Dedifferentiated amniotic fluid mesenchymal stem cell (primary cell): Measurements from ENCODE around the gene RNF114.
"Not testable (repeated sequence)": the region's sequence is repeated elsewhere in the genome, so short reads cannot be mapped to it uniquely, and the experiment has no call there.

Experiments used
- DNase-seq: peaks from one replicate; pipeline ENCODE4 v3.0.0-alpha.2; 2016; ENCODE audit errors: extremely low spot score

The RNF114 gene, protein sequence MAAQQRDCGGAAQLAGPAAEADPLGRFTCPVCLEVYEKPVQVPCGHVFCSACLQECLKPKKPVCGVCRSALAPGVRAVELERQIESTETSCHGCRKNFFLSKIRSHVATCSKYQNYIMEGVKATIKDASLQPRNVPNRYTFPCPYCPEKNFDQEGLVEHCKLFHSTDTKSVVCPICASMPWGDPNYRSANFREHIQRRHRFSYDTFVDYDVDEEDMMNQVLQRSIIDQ

DNA sequence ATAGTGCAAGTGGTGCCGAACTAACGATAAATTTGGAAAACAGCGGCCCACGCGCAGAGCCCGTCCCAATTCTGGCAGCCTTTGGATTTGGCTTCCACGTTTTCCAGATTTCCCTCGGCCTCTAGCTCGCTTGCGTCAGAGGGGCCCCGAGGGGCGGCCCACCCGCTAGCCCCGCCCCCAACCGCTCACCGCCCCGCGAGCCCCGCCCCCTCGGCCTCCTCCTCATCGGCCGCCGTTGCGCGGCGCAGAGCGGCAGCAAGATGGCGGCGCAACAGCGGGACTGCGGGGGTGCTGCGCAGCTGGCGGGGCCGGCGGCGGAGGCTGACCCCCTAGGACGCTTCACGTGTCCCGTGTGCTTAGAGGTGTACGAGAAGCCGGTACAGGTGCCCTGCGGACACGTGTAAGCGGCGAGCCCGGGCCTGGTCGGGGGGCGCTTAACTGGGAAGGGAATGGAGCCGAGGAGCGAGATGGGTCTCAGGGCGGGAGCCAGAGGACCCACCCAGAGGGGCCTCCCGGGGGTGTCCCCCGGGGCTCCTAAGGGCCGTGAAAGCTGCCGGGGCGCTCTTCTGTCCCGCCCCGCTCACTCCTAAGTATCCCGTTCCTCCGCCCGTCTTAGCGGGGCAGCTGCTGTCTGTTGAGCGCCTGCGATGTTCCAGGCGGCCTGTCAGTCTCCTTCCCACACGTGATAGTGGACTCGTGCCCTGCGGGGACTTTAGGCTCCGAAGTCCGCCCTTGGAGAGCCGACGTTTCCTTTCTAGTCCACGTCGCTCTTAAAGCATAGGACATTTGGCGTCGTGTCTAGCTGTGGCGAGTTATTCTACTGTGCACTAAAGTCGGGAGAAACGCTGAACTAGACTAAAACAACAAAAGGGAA, at the start of gene RNF114:
TSS of gene RNF114 (plus strand) at position 245 of the 874 bp plus-strand sequence. CDS start at position 261, 16 bp downstream.
- DNase-seq: peak; percentile 88

DNA sequence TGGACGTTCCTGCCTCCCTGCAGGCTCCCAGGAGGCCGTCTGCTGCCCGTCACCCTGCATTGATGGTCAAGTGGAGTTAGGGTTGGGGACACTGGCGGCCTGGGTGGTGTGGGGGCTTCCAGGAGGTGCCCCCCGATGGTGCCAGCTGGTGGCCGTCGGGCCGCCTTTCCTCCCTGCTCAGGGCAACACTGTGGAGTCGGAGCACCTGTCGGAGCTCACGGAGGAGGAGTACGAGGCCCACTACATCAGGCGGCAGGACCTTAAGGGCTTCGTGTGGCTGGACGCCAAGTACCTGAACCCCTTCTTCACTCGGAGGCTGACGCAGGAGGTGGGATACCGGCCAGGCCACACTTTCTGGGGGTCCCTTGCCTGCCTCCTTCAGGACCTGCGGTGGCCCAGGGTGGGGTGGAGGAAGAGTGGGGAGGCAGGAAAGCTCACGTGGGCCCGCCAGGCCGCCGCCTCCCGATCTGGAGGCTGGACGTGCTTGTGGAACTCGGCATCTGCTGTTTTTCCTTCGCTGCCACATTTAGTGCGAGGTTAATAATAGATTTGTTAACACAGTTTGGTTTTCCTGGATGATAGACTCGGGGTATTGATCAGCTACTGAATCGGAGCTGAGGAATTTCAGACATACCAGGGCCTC, 49.5 kb upstream of the RNF114 start:
- no peak for DNase-seq

DNA sequence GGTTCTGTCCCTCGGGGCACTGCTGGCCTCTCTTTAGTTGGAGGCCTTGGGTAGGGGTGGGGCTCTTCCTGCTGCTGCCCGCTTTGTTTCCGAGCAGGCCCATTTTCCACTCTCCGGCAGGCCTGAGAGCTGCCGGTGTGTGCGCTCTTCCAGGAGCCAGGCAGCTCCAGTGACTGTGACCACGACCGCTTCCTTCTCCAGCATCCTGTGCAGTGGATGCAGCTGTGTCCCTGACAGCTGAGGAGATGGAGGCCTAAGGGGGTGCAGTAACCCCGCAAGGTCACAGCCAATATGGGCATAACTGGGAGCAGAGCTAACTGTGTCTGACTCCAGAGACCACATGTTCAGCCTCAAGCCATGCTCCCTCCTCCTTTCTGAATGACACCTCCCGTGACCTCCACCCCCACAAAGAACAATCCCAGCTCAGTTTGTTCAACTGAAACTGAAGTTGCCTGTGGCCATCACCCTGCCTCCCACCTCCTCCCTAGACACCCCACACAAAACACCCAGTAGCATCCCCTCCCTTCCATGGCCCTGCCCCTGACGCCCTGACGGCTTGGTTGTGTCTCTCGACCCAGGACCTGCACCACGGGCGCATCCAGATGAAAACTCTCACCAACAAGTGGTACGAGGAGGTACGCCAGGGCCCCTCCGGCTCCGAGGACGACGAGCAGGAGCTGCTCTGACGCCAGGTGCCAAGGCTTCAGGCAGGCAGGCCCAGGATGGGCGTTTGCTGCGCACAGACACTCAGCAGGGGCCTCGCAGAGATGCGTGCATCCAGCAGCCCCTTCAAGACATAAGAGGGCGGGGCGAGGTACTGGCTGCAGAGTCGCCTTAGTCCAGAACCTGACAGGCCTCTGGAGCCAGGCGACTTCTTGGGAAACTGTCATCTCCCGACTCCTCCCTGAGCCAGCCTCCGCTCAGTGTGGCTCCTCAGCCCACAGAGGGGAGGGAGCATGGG, 48.7 kb upstream of the RNF114 start:
- no peak for DNase-seq

DNA sequence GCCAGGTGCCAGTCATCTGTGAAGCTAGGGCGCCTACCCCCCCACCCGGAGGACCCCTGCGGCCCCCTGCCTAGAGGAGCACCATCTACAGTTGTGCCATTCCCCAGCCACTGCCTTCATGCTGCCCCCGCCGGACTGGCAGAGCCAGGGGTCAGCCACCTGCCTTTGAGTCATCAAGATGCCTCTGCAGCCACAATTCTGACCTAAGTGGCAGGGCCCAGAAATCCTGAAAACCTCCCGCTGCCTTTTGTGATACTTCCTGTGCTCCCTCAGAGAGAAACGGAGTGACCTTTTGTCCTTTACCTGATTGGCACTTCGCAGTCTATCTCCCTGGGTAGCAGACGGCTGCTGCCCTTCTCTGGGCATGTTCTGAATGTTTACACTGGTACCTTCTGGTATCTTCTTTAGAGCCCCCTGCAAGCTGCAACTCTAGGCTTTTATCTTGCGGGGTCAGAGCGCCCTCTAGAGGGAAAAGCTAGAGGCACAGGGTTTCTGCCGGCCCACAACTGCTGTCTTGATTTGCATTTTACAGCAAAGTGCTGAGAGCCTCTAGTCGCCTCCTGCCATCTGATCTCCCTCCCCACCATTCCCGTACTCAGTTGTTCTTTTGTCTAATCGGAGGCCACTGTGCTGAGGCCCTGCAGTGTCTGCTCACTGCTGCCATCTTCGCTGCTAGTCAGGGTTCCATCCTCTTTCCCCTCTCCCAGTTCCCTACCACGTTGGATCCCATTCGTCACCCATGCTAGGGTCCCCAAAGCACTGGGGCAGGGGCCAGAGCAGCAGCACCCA, 47.8 kb upstream of the RNF114 start:
- DNase-seq: peak; percentile 39

DNA sequence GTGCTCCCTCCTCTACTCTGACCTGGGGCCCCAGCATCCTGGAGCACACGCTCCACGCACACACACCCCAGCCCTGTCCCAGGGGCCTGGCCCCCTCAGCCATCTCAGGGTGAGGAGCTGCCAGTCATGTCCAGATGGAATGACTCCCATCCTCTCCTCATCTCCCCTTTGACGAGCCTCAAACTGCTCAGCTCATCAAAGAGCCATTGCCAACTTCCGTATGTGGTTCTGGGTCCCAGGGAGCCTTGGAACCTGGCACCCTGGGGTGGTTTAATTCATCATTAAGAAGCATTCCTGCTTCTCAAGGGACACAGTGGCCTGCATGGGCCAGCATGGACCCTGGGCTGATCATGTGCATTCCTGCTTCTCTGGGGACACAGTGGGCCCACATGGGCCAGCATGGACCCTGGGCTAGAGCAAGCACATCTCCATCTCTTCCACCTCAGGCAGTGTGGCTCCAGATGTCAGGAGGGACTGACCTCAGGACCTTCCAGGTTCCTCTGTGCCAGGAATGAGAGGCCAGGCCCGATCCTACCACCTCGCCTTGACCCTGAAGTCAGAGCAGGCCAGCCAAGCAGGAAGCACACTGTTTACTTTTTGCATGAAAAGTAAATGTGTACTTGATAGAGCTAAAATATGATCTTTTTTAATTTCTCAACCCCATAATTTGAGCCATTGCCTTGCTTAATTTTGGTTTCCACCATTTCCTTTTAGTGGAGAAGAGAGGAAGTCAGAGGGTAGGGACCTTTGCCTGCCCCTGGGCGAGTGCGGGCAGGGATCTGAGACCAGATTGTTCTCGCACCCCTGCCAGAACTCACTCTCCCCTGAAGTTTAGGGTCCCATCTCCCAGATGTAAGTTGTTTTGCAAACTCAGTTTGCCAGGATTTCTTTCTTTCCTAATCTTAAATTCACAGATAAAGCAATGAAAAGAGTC, 46.9 kb upstream of the RNF114 start:
- no peak for DNase-seq

DNA sequence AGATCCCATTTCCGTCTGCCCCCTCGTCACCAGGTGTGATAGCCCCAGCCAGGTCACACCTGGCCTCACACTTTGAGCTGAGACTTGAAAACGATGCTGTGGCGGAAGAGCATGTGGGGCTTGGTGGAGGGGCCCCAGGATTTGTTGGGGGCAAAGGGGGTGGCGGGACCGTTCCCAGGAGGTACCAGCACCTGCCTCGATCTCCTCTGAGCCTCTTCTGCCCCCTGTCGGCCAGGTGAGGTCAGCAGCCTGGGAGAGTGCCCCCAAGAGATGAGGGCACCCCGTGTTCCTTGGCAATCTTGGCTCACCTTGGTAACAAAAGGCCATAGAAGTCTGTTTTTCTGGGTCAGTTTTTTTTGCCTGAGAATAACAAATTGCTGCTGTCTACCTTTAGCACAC, 46.3 kb upstream of the RNF114 start:
- no peak for DNase-seq

DNA sequence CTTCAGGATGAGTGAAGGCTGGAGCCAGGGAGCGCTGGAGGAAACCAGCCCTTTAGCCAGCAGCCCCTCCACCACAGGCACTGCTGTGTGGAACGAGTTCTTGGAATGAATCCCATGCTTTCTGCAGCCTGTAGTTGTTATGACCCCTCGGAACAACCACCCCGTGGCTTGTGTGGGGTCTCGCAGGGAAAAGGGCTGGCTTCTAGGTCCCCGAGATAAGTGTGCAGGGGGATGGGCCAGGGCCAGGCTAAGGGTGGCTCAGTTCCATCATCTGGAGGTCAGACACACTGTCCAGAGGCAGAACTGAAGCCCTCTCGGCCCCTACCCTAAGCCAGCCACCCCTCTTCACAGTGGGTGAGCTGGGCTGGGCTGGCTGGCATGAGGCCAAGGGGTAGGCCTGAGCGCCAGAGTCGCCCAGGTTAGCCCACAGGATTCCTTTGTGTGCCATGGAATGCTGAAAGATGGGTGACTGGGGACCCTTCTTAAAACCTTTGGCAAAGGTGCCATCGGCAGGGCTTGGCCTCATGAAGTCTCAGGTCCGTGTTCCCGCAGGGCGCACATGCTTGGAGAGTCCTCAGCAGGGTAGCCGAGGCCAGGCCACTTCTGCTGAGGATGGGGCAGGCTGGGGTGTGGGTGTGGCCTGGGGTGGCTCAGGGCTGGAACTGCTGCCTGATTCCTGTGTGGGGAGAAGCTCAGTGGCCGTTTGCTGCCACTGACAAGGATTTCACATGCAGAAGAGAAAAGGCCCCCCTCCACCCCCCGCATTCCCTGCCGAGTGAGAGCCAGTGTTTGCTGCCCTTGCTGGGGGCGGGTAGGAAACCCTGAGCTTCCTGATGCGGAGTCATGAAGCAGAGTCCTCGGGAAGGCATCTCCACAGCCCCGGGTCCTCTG, 45.5 kb upstream of the RNF114 start:
- DNase-seq: no peak

DNA sequence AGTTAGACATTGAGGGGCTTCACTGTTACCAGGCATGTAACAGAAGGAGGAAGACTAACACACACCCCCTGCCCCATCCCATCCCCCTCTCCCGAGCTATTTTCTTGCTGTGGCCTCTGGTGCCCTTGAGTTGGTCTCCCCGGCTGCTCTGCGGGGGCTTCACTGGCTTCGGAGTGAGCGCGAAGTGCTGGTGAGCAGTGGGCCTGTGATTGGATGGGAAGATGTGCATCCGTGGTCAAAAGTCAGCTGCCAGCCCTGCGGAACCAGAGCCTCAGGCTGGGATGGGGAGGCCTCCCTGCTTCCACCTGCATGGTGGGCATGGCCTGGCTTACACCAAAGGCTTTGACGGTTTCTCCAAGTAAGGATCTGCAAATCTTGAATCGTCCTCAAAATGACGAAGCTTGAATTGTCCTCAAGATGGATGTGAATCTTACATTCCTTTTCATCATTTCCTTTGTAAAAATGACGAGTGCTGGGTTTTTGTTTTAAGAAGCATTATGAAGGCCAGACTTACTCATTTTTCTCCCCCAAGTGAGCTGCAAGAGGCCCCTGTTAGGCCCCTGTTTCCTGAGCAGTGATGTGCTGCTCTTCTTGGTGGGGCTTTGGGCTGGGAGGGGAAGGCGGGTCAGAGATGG, 44.6 kb upstream of the RNF114 start:
- DNase-seq: no peak

DNA sequence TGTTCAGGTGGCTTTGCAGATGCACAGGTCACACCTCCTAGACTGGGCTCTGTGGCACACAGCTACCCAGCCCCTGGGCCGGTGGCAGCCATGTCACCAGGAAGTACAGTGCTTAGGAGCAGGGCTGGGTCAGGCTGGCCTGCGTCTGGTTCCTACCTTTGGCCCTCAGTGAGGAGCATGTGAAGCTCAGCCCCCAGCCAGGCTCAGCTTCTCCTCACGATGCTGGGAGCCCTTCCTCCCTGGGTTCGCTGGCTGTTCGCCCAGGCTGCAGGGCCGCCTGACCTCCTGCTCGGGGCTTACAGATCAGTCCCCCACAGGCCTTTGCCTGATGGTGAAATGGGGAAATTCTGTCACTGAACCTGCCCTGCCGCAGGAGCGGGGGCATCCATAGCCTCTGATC, 43.9 kb upstream of the RNF114 start:
- DNase-seq: no peak

DNA sequence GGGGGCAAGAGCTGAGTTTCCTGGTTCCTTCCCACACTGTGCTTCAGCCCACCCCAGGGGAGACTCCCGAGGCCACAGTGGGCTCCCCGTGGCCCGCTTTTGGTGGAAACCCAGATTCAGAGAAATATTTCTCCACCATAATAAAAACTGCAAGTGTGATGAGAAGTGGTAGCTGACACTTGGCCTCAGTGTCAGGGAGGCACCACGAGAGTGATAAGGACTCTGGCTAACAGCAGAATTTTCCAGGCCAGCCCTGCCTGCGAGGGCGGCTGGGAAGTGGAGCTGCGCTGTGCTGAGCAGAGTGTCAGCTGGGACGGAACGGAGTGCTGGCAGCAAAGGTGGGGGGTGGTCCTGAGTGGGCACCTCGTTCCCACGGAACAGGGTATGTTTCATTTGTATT, 43.4 kb upstream of the RNF114 start:
- DNase-seq: no peak

DNA sequence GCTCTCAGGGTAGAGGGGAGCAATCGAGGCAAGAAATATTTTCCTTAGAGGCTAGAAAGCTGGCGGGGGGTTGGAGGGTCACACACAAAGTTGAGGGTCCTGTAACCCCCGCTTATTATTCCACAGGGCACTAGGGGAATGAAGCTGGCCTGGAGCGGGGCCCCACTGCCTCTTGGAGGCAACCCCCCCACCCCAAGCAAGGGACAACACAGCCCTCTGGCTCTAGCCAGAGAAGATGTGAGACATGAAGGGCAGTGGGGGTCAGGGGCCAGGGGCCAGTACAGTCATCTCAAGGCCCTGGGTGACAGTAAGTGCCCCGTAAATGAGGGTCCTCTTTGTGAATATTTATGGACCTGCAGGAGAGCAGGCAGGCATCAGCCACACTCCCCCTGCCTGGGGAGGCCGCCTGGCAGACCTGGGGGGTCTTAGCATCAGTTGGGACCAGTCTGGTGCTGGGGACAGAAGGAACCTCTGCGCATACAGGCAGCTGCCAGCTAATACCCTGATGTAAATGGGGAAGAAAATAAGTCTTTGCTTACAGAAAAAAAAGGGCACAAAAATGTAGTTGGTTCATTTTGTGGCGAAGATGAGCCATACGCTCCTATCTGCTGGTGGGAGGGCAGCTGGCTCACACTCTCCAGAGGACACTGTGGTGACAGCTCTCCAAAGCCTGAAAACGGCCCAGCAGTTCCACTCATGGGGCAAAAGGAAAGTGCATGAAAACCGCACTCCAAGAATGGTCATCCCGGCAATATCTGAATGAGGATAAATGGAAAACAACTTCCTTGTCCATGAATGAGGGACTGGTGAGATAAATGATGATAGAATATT, 42.7 kb upstream of the RNF114 start:
- DNase-seq: no peak

DNA sequence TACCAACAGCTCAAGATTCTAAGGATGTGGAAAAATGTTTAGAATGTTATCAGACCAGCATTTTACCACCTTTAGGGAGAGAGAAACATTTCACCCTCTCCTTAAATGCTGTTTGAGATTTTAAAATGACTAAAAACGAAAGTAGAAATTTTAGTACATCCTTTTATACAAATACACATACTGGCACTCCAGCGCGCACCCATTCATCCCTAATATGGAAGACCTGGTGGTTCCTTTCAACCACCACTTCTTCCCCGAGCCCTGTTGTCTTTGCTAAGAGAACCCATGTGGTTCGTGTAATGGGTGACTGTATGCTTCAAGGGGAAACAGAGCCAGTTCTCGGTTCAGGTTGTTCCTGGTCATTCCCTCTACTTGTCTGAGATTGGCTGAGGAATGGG, 42.1 kb upstream of the RNF114 start:
- DNase-seq: no peak

DNA sequence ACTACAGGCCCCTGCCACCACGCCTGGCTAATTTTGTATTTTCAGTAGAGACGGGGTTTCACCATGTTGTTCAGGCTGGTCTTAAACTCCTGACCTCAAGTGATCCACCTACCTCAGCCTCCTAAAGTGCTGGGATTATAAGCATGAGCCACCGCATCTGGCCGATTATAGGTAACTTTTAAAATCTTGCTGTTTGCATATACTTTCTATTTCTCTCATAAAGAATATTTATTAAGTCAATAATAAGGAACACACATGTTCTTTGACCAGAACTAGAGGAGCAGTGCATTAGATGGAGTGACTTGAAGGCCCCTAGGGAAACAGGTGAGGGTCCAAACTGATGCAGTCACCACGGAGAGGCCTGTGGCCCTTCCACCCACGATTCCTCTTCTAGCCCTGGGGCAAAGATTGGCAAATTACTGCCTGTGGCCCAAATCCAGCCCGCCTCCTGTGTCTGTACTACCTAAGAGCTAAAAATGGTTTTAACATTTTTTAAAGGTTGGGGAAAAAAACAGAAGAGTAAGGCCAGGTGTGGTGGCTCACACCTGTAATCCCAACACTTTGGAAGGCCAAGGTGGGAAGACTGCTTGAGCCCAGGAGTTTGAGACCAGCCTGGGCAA, 40.6 kb upstream of the RNF114 start:
- DNase-seq: not testable (repeated sequence)

DNA sequence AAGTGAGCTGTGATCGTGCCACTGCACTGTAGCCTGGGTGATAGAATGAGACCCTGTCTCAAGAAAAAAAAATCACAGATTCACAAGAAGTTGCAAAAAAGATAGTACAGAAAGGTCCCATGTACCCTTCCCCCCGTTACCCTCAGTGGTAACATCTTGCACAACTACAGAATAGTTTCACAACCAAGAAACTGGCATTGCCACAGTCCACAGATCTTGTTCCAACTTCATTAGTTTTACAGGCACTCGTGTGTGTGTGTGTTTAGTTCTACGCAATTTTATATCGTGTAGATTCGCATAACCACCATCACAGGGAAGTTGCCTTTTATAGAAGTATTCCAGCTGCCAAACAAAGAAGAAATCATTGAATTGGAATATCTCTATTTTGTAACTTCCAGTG, 40.0 kb upstream of the RNF114 start:
- DNase-seq: no peak

DNA sequence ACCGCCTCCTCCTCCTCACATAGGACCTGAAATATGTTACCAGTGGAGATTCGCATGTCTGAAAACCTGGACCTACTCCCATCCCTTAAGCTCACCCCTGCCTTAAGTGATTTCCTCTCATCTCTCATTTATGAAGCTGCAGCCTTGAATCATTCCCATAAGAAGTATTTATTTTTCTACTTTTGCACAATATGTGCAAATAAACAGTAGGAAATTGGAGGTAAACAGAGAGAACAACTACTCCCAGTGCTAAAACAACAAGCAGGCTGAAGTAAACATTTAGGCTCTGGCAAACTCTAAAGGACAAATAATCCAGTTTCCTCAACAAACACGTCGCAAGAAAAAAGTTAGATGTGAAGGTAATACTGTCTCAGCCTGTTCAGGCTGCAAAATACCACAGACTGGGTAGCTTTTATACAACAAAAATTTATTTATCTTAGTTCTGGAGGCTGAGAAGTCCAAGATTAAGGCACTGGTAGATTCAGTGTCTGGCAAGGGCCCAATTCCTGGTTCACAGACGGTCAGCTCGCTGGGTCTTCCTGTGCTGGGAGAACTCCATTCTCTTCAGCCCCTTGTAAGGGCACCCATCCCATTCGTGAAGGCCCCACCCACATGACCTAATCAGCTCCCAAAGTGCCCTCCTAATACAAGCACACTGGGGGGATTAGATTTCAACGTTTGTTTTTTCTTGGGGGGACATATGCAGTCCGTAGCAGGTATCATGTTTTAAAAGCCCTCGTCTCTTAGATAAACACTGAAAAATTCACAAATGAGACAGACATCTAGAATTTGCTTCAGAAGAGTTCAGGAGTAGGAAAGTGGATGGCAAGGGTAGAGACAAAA, 36.4 kb upstream of the RNF114 start:
- no peak for DNase-seq

DNA sequence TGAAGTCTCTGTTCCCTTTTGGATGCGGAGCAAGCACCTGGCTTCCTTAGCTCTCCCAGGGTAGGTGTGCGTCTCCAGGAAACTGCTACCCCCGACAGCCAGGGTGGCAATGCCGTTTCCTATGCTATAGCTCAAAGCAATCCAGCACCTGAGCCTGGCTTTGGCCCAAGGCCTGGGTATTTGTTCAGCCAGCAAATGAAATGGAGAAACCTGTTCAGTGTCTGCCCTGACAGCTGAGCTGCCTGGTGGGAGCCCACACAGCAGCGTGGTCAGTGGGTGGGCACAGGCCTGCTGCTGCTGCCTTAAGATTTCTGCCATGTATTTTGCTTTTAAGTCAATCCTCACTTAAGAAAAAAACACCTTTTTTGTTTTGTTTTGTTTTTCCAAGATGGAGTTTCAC, 34.6 kb upstream of the RNF114 start:
- no peak for DNase-seq
